Erythroblast (primary cell): Measurements from ENCODE around the gene AUTS2.

Experiments used
- GATA1 ChIP-seq: IDR thresholded peaks from 2 replicates; pipeline ENCODE4 v1.6.1; 2011; ENCODE audit warnings: low read depth, mild to moderate bottlenecking, control low read depth, low read length, moderate library complexity
- POLR2A ChIP-seq: IDR thresholded peaks from 2 replicates; pipeline ENCODE4 v1.6.1; 2011; ENCODE audit warnings: mild to moderate bottlenecking, low read length

DNA sequence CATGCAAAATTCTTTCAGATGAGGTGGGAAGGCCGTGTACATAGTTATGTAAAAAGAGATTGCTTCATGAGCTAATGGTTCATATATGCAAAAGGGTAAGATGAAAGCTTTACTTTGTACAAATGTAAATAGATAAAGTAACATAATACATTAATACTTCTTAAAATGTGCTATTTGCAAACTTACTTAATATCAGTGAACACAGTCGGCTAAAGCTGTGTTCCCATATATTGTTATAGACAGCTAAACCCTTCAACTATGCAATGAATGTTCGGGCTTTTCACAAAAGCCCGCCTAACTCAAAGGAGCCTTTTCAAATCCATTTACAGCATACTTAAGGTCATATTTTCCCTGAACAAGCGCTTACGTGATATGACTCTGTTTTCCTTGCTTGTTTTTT is 1193.1 kb downstream of the AUTS2 start:
- TF ChIP-seq POLR2A, result no peak
- no peak for TF ChIP-seq GATA1
